ENCODE results near the gene ZMYM2.

GRCh38 chr13:20028953-20029352 is 70.4 kb downstream of the ZMYM2 start:
- no peak for TF ChIP-seq CTCF (IDR thresholded peaks at IDR 0.05)
- no peak for TF ChIP-seq POLR2A (IDR thresholded peaks at IDR 0.05)

Measured in thyroid gland (tissue), 4 donors.